Spleen (tissue), 11 donors: ENCODE measurements around the gene PMP22. TPM values are rescaled to one million over a fixed set of nuclear protein-coding genes. Genes with fewer than 3 reads are reported as not detected.
"Not testable (repeated sequence)": the region's sequence is repeated elsewhere in the genome, so short reads cannot be mapped to it uniquely, and the experiment has no call there.

ENCODE experiments used
- DNase-seq: peaks from one replicate; pipeline ENCODE4 v3.0.0-alpha.2; 2020
- H3K27ac ChIP-seq, 8 donors: fragments of 200-600 bp; sonication (generic) in 7 of 8; 1 replicate in 4 of 8; 2 replicates in 4 of 8; pipeline versions ENCODE4 v1.5.0 to v1.8.0; 2016 to 2021; ENCODE audit warnings: inconsistent platforms in 4 of 8, mild to moderate bottlenecking in 4 of 8, moderate library complexity in 1 of 8
- H3K27me3 ChIP-seq, 7 donors: fragments of 200-600 bp; sonication (generic) in 6 of 7; replicated peaks in 1 of 7; 1 replicate in 4 of 7; 2 replicates in 3 of 7; pipeline versions ENCODE4 v1.5.0 to v1.8.0; 2016 to 2021; ENCODE audit warnings: inconsistent platforms in 3 of 7, mild to moderate bottlenecking in 1 of 7
- H3K36me3 ChIP-seq, 6 donors: fragments of 200-600 bp; sonication (generic) in 5 of 6; 1 replicate in 4 of 6; 2 replicates in 2 of 6; pipeline versions ENCODE4 v1.5.0 to v1.8.0; 2016 to 2021; ENCODE audit warnings: inconsistent platforms in 2 of 6
- H3K4me1 ChIP-seq, 6 donors: fragments of 200-600 bp; sonication (generic) in 5 of 6; 1 replicate in 3 of 6; 2 replicates in 3 of 6; pipeline versions ENCODE4 v1.5.0 to v1.8.0; 2016 to 2021; ENCODE audit warnings: inconsistent platforms in 3 of 6
- H3K4me3 ChIP-seq, 8 donors: fragments of 200-600 bp; sonication (generic) in 7 of 8; 1 replicate in 4 of 8; 2 replicates in 4 of 8; pipeline versions ENCODE4 v1.5.0 to v1.8.0; 2016 to 2021; ENCODE audit warnings: inconsistent platforms in 4 of 8, mild to moderate bottlenecking in 4 of 8, moderate library complexity in 2 of 8
- H3K9me3 ChIP-seq, 8 donors: fragments of 200-600 bp; sonication (generic) in 7 of 8; 1 replicate in 4 of 8; 2 replicates in 4 of 8; pipeline versions ENCODE4 v1.5.0 to v1.8.0; 2016 to 2021; ENCODE audit warnings: inconsistent platforms in 4 of 8
- POLR2A ChIP-seq, 3 donors: fragments of 450-650 bp; IDR thresholded peaks; one replicate each; pipeline ENCODE4 v1.5.1; 2017; ENCODE audit warnings: antibody characterized with exemption in 3 of 3, mild to moderate bottlenecking in 1 of 3
- POLR2AphosphoS5 ChIP-seq, 3 donors: sonication (generic); formaldehyde crosslinking; IDR thresholded peaks; one replicate each; pipeline ENCODE4 v1.5.1; 2017; ENCODE audit warnings: antibody characterized with exemption in 3 of 3
- WGBS, 5 donors: extraction: QIAGEN DNeasy Blood & Tissue Kit in 3 of 5; methylation state at CpG; one replicate each; pipeline versions ENCODE4 v1.1.5 to v1.1.7; 2013 to 2018; 5-methylcytosine and 5-hydroxymethylcytosine counted together
- intact Hi-C: fragments of 100-400 bp; cut with DNase I; formaldehyde crosslinking; loops from one replicate; pipeline ENCODE4 v1.15.0; 2023; ENCODE audit warnings: low total_unique reads
- polyA plus RNA-seq, 3 donors: library from polyadenylated mRNA; stranded (reverse); fragments of 200-250 nt; gene quantifications; one replicate each; pipeline ENCODE4 v1.2.1, GENCODE V29; 2013
- total RNA-seq, 7 donors: library from RNA; depleted of rRNA in 3 of 7; stranded (reverse); fragments of >200 nt in 3 of 7; fragmentation: NEBNext Ultra II Directional in 4 of 7; extraction: Animal tissue kit (Norgen Biotek cat#: 25700) in 4 of 7; gene quantifications; one replicate each; pipeline versions ENCODE4 v1.1.0 to v1.2.1, GENCODE V29; 2016 to 2021
- TF ChIP-seq, protein P1 (sequence below), 11 experiments: fragments of 200-600 bp in 7 of 11; fragments of 450-650 bp in 4 of 11; sonication (generic) in 4 of 11; IDR thresholded peaks in 8 of 11; conservative IDR thresholded peaks in 3 of 11; 1 replicate in 7 of 11; 2 replicates in 4 of 11; pipeline versions ENCODE4 v1.4.0 to v1.8.0; 2016 to 2021; ENCODE audit warnings: antibody characterized with exemption in 11 of 11, inconsistent platforms in 4 of 11, mild to moderate bottlenecking in 1 of 11
- donor health status: healthy with polysubstance abuse.
- donor health status: DM: no; HTN: no; CAD: no; lungs with moderate emphysema.
- donor health status: DM: no; HTN: no; CAD: no.
- donor health status: Bipolar disorder and iron deficiency.
- donor health status: healthy.
- donor health status: DM: no; HTN: no; CAD: no.
- donor health status: DM: yes; HTN: yes; CAD: no.

PMP22 gene
- total and polyA plus RNA-seq, 10 donors: 9.5 to 40.0 (median 32.1) TPM

DNA sequence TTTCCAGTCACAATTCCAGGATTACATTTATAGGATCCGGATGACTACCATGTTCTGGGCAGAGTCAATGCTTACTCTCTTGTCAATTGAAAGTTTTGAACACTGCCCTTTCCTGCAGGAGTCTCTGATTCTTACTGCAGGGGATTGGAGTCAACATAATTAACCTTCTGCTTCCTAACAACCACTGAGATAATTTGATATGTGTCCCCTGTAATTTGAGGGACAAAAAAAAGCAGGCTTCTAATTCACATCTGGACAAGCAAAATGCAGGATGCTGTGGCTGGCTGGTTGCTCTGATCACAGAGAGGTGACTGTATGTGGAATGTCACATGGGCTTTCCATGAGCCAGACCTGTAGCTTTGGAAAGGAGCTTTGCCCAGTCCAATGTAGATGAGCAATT, 54.9 kb downstream of the PMP22 start:
- 79 to 93% (median 84%) methylated on average over 1 of the region's 1 CpG for WGBS, 5 donors

DNA sequence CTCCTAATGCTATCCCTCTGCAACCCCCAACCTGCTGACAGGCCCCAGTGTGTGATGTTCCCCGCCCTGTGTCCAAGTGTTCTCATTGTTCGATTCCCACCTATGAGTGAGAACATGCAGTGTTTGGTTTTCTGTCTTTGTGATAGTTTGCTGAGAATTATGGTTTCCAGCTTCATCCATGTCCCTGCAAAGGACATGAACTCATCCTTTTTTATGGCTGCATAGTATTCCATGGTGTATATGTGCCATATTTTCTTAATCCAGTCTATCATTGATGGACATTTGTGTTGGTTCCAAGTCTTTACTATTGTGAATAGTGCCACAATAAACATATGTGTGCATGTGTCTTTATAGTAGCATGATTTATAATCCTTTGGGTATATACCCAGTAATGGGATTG, 62.1 kb downstream of the PMP22 start:
- H3K27me3 ChIP-seq, H3K27ac ChIP-seq, H3K4me1 ChIP-seq, H3K36me3 ChIP-seq, intact Hi-C loops, H3K4me3 ChIP-seq, DNase-seq: not testable (repeated sequence)
- WGBS, 5 donors: 92 to 100% (median 96%) methylated on average over 2 of the region's 2 CpGs
- peaks cover 0 to 38% (median 30%) of the 10 kb centered on the region in 8 donors for H3K9me3 ChIP-seq

More for the DNA sequence above, 54.9 kb downstream of the PMP22 start:
- intact Hi-C loops: no loop called here
- H3K27me3 ChIP-seq: no peaks in the 10 kb centered on the region
- TF ChIP-seq POLR2A (IDR thresholded peaks at IDR 0.05): no peak
- no peak for TF ChIP-seq POLR2AphosphoS5 (IDR thresholded peaks at IDR 0.05)
- TF ChIP-seq, protein P1, sequence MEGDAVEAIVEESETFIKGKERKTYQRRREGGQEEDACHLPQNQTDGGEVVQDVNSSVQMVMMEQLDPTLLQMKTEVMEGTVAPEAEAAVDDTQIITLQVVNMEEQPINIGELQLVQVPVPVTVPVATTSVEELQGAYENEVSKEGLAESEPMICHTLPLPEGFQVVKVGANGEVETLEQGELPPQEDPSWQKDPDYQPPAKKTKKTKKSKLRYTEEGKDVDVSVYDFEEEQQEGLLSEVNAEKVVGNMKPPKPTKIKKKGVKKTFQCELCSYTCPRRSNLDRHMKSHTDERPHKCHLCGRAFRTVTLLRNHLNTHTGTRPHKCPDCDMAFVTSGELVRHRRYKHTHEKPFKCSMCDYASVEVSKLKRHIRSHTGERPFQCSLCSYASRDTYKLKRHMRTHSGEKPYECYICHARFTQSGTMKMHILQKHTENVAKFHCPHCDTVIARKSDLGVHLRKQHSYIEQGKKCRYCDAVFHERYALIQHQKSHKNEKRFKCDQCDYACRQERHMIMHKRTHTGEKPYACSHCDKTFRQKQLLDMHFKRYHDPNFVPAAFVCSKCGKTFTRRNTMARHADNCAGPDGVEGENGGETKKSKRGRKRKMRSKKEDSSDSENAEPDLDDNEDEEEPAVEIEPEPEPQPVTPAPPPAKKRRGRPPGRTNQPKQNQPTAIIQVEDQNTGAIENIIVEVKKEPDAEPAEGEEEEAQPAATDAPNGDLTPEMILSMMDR (IDR thresholded peaks at IDR 0.05 in 8 of 11, conservative IDR thresholded peaks at IDR 0.05 in 3 of 11): no peak
- no peak overlapping the region for H3K27ac ChIP-seq
- no peak overlapping the region for H3K4me3 ChIP-seq
- H3K4me1 ChIP-seq: no peaks in the 10 kb centered on the region
- H3K36me3 ChIP-seq: no peaks in the 10 kb centered on the region
- H3K9me3 ChIP-seq: no peaks in the 10 kb centered on the region
- DNase-seq: no peak

DNA sequence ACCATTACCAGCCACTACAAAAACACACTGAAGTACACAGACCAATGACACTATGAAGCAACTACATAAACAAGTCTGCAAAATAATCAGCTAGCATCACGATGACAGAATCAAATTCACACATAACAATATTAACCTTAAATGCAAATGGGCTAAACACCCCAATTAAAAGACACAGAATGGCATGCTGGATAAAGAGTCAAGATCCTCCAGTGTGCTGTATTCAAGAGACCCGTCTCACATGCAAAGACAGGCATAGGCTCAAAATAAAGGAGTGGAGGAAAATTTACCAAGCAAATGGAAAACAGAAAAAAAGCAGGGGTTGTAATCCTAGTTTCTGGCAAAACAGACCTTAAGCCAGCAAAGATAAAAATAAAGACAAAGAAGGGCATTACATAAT, 64.6 kb downstream of the PMP22 start:
- peaks cover 0 to 49% (median 31%) of the 10 kb centered on the region in 8 donors for H3K9me3 ChIP-seq
- H3K4me3 ChIP-seq, H3K4me1 ChIP-seq, DNase-seq, H3K27me3 ChIP-seq, intact Hi-C loops, H3K27ac ChIP-seq, H3K36me3 ChIP-seq: not testable (repeated sequence)
- WGBS, 5 donors: 86 to 98% (median 96%) methylated on average over 2 of the region's 2 CpGs

- DNase-seq: no peak
- Histone ChIP-seq H3K36me3 (no peaks in the 10 kb centered on the region), H3K9me3 (peaks cover 0 to 49% (median 31%) of the 10 kb centered on the region in 8 donors), H3K4me3 (no peak overlapping the region), H3K27me3 (peaks cover 0 to 10% (median 0%) of the 10 kb centered on the region in 7 donors), H3K27ac (no peak overlapping the region), H3K4me1 (no peaks in the 10 kb centered on the region)
- TF ChIP-seq, protein P1 (IDR thresholded peaks at IDR 0.05 in 8 of 11, conservative IDR thresholded peaks at IDR 0.05 in 3 of 11): no peak
- TF ChIP-seq POLR2AphosphoS5 (IDR thresholded peaks at IDR 0.05) (no peak), POLR2A (IDR thresholded peaks at IDR 0.05) (no peak)
- WGBS, 5 donors: 88 to 97% (median 92%) methylated on average over 3 of the region's 3 CpGs
- intact Hi-C loops: no loop called here
Measured at GRCh38 chr17:15197229-15197628, 67.9 kb downstream of the PMP22 start.

- Histone ChIP-seq H3K36me3 (no peaks in the 10 kb centered on the region), H3K4me1 (no peaks in the 10 kb centered on the region), H3K27ac (no peak overlapping the region), H3K27me3 (peaks cover 0 to 14% (median 0%) of the 10 kb centered on the region in 7 donors), H3K9me3 (peaks cover 0 to 30% (median 15%) of the 10 kb centered on the region in 8 donors), H3K4me3 (no peak overlapping the region)
- intact Hi-C loops: no loop called here
- 70 to 100% (median 81%) methylated on average over 1 of the region's 1 CpG for WGBS, 5 donors
- TF ChIP-seq, protein P1 (IDR thresholded peaks at IDR 0.05 in 8 of 11, conservative IDR thresholded peaks at IDR 0.05 in 3 of 11): no peak
- TF ChIP-seq POLR2AphosphoS5 (IDR thresholded peaks at IDR 0.05) (no peak), POLR2A (IDR thresholded peaks at IDR 0.05) (no peak)
- DNase-seq: no peak
Measured at GRCh38 chr17:15194859-15195277, 70.3 kb downstream of the PMP22 start.
